KOPT-K1 (cell line): Measurements from ENCODE around the gene SLC24A3.

ENCODE experiments used
- H3K27ac ChIP-seq: fragments of 200-600 bp; sonication (generic); 2 replicates; pipeline ENCODE4 v1.5.1; 2016; ENCODE audit warnings: antibody characterized with exemption, mild to moderate bottlenecking, low read depth, low read length; ENCODE audit not compliant: poor library complexity, severe bottlenecking
- H3K36me3 ChIP-seq: fragments of 200-600 bp; sonication (generic); 2 replicates; pipeline ENCODE4 v1.5.1; 2017; ENCODE audit warnings: antibody characterized with exemption, mild to moderate bottlenecking, low read length, moderate library complexity; ENCODE audit not compliant: insufficient read depth
- H3K9me3 ChIP-seq: fragments of 200-600 bp; sonication (generic); 2 replicates; pipeline ENCODE4 v1.5.1; 2017; ENCODE audit warnings: antibody characterized with exemption, low read length, mild to moderate bottlenecking; ENCODE audit not compliant: insufficient read depth, poor library complexity, severe bottlenecking

SLC24A3 gene

DNA sequence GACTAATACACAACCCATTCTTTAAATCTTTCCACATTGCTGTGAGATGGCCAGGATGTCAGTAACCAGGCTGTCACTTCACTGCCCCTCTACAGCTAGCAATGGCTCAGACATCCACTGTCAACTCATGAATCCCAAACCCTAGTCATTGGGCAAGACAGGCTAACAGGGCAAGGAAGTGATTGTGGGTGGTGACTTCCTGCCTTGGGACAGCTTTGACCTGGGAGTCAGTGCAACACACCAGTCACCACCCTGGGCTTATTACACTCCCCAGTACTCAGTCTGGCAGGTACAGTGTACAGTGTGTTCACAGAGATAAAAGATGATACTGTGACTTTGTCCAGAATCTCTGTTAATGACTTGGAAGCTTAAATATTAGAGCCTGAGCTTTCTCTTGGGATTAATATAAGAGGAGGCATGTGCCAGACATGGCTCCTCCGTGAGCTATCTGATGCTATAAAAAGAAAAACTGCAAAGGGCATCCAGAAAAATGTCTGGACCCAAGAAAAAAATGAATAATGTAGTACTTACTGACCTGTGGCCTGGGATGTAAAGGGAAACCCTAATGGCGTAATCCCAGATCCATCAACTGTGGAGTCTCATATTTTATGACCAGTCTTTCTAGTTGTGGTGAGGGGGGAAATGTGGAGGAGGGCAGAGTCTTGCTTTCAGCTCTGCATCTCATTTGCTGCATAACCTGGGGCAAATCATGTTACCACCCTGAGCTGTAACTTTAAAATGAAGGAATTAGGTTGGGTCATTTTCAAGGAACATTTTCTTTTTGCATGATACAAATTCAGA is 244.4 kb downstream of the SLC24A3 start:
- no peak overlapping the region for H3K27ac ChIP-seq
- H3K36me3 ChIP-seq = no peaks in the 10 kb centered on the region
- H3K9me3 ChIP-seq = no peaks in the 10 kb centered on the region

DNA sequence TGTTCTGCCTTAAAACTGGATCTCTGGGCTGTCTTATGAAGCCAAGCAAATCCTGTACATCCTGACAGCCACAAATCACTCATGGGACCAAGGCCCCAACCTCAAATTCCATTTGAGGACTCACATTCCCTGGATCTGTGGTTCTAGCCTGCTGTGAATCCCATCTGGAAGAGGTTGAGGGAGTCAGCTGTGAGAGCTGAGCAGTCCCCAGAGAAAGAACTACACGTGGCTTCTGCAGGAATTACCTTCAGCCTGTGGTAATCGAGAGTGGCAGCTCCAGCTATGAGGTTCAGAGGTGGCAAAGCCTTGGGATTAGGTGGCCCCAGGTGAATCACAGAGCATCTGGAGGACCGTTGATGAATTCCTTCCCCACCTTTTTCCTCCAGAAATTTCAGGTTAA is 245.2 kb downstream of the SLC24A3 start:
- no peaks in the 10 kb centered on the region for H3K9me3 ChIP-seq
- no peaks in the 10 kb centered on the region for H3K36me3 ChIP-seq
- H3K27ac ChIP-seq = no peak overlapping the region

DNA sequence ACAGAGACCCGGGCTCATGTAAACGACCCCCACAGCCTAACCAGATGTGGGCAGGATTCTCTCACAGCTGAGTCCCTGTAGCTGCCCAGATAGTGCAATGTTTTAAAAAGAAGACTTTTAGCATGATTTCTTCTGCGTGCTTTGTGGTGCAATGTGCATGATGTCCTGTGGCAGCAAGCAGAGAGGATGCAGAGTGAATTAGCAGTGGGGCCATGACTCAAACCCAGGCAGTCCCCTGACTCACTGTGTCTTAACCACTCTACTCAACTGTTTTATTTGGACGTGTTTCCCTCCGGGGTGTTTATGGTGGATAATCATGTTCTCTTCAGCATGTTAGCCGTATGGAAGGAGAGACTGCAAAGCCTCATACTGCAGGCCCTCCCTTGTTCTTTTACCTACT is 247.9 kb downstream of the SLC24A3 start:
- H3K36me3 ChIP-seq = no peaks in the 10 kb centered on the region
- no peak overlapping the region for H3K27ac ChIP-seq
- no peaks in the 10 kb centered on the region for H3K9me3 ChIP-seq

GRCh38 chr20:19462491-19462890 is 250.0 kb downstream of the SLC24A3 start:
- no peak overlapping the region for H3K27ac ChIP-seq
- no peaks in the 10 kb centered on the region for H3K9me3 ChIP-seq
- no peaks in the 10 kb centered on the region for H3K36me3 ChIP-seq

DNA sequence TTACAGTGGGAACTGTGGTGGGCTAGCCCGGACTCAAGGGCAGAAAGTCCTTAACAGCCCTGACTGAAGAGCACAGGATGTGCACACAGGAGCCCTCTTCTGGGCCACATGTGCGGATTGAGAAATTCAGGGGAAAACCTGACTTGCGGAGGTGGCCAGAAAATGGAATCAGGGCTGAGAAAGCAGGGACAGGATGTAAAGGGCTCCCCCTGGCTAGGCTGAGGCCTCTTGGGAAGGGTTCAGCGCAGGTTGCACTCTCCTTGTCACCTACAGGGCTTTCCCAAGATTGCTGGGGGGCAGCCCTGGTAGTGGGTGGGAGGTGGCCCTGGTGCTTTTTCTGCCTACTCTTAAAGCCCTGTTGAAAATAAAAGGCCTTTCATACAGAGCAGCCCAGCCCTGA is 251.2 kb downstream of the SLC24A3 start:
- Histone ChIP-seq H3K27ac (no peak overlapping the region), H3K9me3 (no peaks in the 10 kb centered on the region), H3K36me3 (no peaks in the 10 kb centered on the region)

DNA sequence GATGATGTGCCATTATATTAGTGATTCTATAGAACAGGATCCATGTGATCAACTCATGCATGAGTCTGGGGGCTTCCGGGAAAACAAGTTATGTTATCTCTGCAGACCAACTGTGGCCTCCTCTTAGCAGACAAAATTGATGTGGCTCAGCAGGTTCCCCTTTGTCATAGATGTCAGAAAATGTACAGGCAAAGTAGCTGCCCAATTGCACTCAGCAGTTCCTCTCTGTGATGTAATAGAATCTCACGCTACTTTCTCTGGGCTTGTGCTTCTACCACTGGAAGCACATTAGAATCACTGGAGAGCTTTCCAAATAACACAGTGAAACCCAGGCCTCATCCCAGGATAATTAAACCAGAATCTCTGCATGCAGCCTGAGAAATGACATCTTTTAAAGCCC is 253.1 kb downstream of the SLC24A3 start:
- Histone ChIP-seq H3K36me3 (no peaks in the 10 kb centered on the region), H3K9me3 (no peaks in the 10 kb centered on the region), H3K27ac (no peak overlapping the region)

DNA sequence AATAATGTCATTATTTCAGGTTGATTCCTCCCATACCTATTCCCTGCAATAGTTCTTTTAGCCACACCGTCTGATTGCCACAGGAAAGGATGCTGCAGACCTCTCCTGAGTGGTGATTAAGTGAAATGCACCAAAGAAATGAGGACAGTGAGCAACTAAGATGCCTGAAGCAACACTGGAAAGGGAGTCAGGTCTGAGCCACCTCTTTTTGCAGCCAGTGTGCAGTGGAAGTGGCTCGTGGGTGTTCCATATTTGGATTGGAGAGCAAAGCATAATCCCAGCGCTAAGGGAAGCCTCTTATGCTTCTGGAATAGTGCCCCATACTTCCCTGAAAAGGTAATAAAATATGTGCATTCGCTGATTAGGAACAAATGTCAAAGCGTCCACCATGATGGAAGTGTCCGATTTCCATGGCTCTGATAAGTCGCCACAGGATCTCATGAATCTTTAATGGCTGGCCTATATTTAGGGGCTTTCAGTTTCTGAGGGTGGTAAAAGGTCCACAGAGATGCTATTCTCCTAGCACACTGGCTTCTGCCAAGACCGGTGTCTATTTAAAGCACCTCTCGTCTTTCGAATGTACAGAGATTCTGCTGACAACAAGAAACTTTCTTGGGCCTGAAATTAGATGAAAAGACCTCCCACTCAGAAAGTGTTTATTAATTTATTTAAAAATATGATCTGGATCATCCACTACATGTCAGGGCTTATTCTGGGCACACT is 253.9 kb downstream of the SLC24A3 start:
- H3K36me3 ChIP-seq = no peaks in the 10 kb centered on the region
- no peaks in the 10 kb centered on the region for H3K9me3 ChIP-seq
- no peak overlapping the region for H3K27ac ChIP-seq

DNA sequence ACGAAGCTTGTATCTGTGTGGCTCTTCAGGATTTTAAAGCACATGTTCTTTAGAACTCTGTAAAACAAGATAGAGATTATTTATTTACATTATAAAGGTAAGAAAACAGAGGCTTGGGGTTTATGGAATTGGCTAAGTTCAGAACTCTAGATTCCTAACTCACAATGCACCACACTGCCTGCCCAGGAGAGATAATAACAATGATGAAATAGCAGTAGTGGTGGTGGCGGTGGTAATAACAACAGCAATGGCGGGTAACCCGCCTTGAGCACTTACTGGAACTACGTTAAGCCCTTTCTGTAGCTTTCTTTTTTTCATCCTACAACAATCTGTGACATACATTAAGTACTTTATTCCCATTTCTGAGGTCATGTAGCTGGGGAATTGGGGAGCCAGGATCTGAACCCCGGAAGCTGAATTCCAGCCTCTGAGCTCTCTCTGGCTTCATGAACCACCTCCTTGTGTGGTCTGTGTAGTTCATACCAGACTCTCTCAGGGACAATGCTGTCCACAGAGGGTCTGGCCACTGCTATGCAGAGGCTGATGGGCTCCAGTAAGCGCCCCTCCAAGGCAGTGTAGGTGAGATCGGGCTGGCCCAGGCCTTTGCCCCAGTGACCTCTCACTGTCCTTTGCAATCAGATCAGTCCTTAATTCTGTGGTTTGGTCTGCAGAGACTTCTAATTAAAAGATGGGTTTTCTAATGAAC is 260.9 kb downstream of the SLC24A3 start:
- no peaks in the 10 kb centered on the region for H3K9me3 ChIP-seq
- H3K36me3 ChIP-seq = no peaks in the 10 kb centered on the region
- no peak overlapping the region for H3K27ac ChIP-seq

GRCh38 chr20:19473922-19474286 is 261.5 kb downstream of the SLC24A3 start:
- no peaks in the 10 kb centered on the region for H3K9me3 ChIP-seq
- H3K27ac ChIP-seq = no peak overlapping the region
- no peaks in the 10 kb centered on the region for H3K36me3 ChIP-seq

DNA sequence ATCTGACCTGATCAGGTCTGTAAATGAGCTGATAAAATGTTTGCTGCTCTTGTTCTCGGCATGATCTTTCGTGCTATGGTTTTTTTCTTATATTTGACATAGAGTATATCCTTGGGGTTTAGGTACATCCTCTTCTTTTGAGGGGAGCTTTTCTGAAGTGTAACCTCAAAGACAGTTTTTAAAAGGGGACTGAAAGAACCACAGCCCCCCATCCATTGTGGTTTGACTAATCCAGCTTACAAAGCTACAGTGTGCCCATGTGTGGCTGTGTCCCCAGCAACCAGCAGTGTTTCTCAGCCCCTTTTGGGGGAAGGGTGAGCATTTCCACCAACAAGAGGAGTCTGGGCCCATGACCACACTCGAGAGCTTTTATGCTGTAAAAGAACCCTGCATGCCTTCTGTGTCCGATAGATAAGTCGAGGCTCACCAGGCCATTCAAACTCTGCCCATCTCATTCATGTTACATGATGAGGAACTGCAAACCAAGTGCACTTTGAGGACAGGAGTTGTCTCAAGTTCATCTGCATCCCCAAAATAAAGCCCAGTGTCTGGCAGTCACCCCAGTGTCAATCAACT is 266.0 kb downstream of the SLC24A3 start:
- Histone ChIP-seq H3K36me3 (no peaks in the 10 kb centered on the region), H3K27ac (no peak overlapping the region), H3K9me3 (no peaks in the 10 kb centered on the region)

GRCh38 chr20:19482726-19483125 is 270.3 kb downstream of the SLC24A3 start:
- H3K9me3 ChIP-seq = no peaks in the 10 kb centered on the region
- H3K36me3 ChIP-seq = no peaks in the 10 kb centered on the region
- no peak overlapping the region for H3K27ac ChIP-seq

GRCh38 chr20:19483309-19483708 is 270.9 kb downstream of the SLC24A3 start:
- H3K27ac ChIP-seq = no peak overlapping the region
- H3K36me3 ChIP-seq = no peaks in the 10 kb centered on the region
- H3K9me3 ChIP-seq = no peaks in the 10 kb centered on the region

GRCh38 chr20:19486446-19486845 is 274.0 kb downstream of the SLC24A3 start:
- H3K36me3 ChIP-seq = no peaks in the 10 kb centered on the region
- H3K9me3 ChIP-seq = no peaks in the 10 kb centered on the region
- no peak overlapping the region for H3K27ac ChIP-seq

DNA sequence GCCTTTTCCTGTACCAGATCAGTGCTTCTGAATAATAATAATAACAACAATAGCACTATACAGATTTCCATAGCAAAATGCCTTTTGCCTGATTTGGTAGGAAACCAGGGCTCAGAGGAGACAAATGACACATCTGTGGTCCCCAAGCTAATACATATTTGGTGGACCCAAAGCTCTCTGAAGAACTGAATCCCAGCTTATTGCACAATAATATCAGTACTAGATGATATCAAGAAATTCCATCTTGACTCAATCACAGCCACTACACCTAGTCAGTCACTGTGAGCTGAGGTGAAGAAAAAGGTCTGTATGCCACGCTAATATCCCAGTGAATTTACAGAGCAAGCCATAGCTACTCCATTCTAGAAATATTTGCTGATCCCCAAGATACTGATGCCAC is 275.0 kb downstream of the SLC24A3 start:
- Histone ChIP-seq H3K27ac (no peak overlapping the region), H3K36me3 (no peaks in the 10 kb centered on the region), H3K9me3 (no peaks in the 10 kb centered on the region)

DNA sequence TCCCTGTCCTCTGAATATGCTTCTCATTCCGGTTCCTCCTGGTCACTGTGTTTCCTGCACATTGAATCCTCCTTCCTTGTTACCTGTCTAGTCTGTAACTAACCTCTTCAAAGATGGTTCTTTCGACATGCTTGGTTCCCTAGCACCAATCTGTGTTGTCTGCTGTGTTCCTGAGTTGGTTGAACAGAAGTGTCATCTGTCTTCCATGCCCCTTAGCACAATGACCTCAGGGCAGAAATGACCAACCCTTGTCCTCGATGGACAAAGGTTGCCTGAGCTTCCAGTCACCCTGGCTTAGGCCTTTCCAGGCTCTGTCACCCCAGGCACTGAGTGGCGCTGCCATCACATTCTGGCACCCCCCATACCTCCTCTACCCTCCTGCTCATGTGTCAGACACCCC is 278.8 kb downstream of the SLC24A3 start:
- H3K36me3 ChIP-seq = no peaks in the 10 kb centered on the region
- no peaks in the 10 kb centered on the region for H3K9me3 ChIP-seq
- H3K27ac ChIP-seq = no peak overlapping the region
